HG03520 (cell line): ENCODE measurements around the gene ELAVL1.

ENCODE experiments used
- ATAC-seq: cut with Tn5 transposase; IDR thresholded peaks from one replicate; pipeline ENCODE4 v1.9.1; 2021; ENCODE audit warnings: mild to moderate bottlenecking, moderate library complexity; ENCODE audit not compliant: unreplicated experiment

Gene ELAVL1

GRCh38 chr19:7914598-7915045 is 90.8 kb downstream of the ELAVL1 start, which contains the start of gene TGFBR3L:
TSS of gene TGFBR3L (plus strand) at chr19:7914830.
- no peak for ATAC-seq

GRCh38 chr19:7914099-7914498 is 91.3 kb downstream of the ELAVL1 start:
- ATAC-seq = no peak

GRCh38 chr19:7913652-7914051 is 91.8 kb downstream of the ELAVL1 start:
- no peak for ATAC-seq

- no peak for ATAC-seq
Observed at GRCh38 chr19:7912697-7913564, 92.5 kb downstream of the ELAVL1 start.

- ATAC-seq = no peak
Observed at GRCh38 chr19:7912144-7912696, 93.2 kb downstream of the ELAVL1 start.

GRCh38 chr19:7911508-7912143 is 93.8 kb downstream of the ELAVL1 start:
- ATAC-seq = no peak

GRCh38 chr19:7910321-7911161 is 94.9 kb downstream of the ELAVL1 start:
- no peak for ATAC-seq

- no peak for ATAC-seq
Observed at GRCh38 chr19:7909471-7910067, 95.9 kb downstream of the ELAVL1 start.

- ATAC-seq = no peak
Observed at GRCh38 chr19:7908742-7909461, 96.5 kb downstream of the ELAVL1 start.
